Panc1 (cell line): ENCODE data around the gene AGAP1. TPM values are rescaled to one million over a fixed set of nuclear protein-coding genes. Genes with fewer than 3 reads are reported as not detected.

Experiments
- ATAC-seq: fragments of 200-7000 bp; cut with Tn5 transposase; 2 replicates; pipeline ENCODE4 v1.9.1; 2020; ENCODE audit warnings: mild to moderate bottlenecking, moderate library complexity
- BruUV-seq: library from RNA; stranded (reverse); fragments of 400-500 nt; replicated peaks from 2 replicates; lab custom pipeline; 2021; lab: Mats Ljungman, UMichigan
- CTCF ChIA-PET: fragments of 300-600 bp; sonication (Branson Sonifier 250); formaldehyde crosslinking; loops from one replicate; lab custom pipeline; 2022; ENCODE audit warnings: antibody characterized with exemption; lab: Charles Lee
- POLR2A ChIA-PET: fragments of 300-600 bp; sonication (Branson Sonifier 250); formaldehyde crosslinking; loops from one replicate; lab custom pipeline; 2022; ENCODE audit warnings: antibody characterized with exemption; lab: Charles Lee
- DNase-seq: peaks from one replicate; pipeline ENCODE4 v3.0.0-alpha.2; 2010; ENCODE audit warnings: low read depth, low spot score
- H3K27ac ChIP-seq: 2 replicates; pipeline ENCODE4 v1.5.1; 2011; ENCODE audit warnings: mild to moderate bottlenecking, low read length, inconsistent platforms
- H3K27me3 ChIP-seq: fragments of 200-500 bp; sonication (Bioruptor generic); 2 replicates; pipeline ENCODE4 v1.6.0; 2014; ENCODE audit warnings: low read length, inconsistent platforms; ENCODE audit not compliant: control insufficient read depth, insufficient read depth
- H3K36me3 ChIP-seq: fragments of 200-500 bp; sonication (Bioruptor generic); 2 replicates; pipeline ENCODE4 v1.5.1; 2014; ENCODE audit warnings: inconsistent platforms, mild to moderate bottlenecking, low read length, moderate library complexity; ENCODE audit not compliant: control insufficient read depth, insufficient read depth
- H3K4me1 ChIP-seq: 2 replicates; pipeline ENCODE4 v1.5.1; 2011; ENCODE audit warnings: inconsistent platforms, mild to moderate bottlenecking, low read length, moderate library complexity; ENCODE audit not compliant: control insufficient read depth, insufficient read depth
- H3K4me3 ChIP-seq, 2 experiments: 2 replicates each; pipeline ENCODE4 v1.5.1; 2011 to 2012; ENCODE audit warnings: low read depth in 2 of 2, low read length in 2 of 2, mild to moderate bottlenecking in 2 of 2, inconsistent platforms in 1 of 2, moderate library complexity in 1 of 2
- H3K9me3 ChIP-seq: fragments of 200-500 bp; sonication (Bioruptor generic); 2 replicates; pipeline ENCODE4 v1.5.1; 2014; ENCODE audit warnings: low read depth, mild to moderate bottlenecking, inconsistent platforms, low read length, moderate library complexity; ENCODE audit not compliant: control insufficient read depth, insufficient read depth
- CTCF ChIP-seq: fragments of 450-650 bp; IDR thresholded peaks from 2 replicates; pipeline ENCODE4 v1.5.1; 2017; ENCODE audit warnings: mild to moderate bottlenecking
- POLR2AphosphoS5 ChIP-seq: IDR thresholded peaks from 2 replicates; pipeline ENCODE4 v1.6.1; 2012; ENCODE audit warnings: mild to moderate bottlenecking, low read depth, low read length, moderate library complexity
- REST ChIP-seq, 2 experiments: IDR thresholded peaks; 2 replicates each; pipeline ENCODE4 v1.6.1; 2011 to 2012; ENCODE audit warnings: low read depth in 2 of 2, control low read depth in 1 of 2, low read length in 1 of 2, mild to moderate bottlenecking in 1 of 2, moderate library complexity in 1 of 2; ENCODE audit not compliant: insufficient read depth in 1 of 2
- SIN3A ChIP-seq: IDR thresholded peaks from 2 replicates; pipeline ENCODE4 v1.6.1; 2012; ENCODE audit warnings: low read depth, mild to moderate bottlenecking, low read length, moderate library complexity, borderline replicate concordance; ENCODE audit not compliant: insufficient read depth
- TCF7L2 ChIP-seq: IDR thresholded peaks from 2 replicates; pipeline ENCODE4 v1.6.1; 2011; ENCODE audit warnings: mild to moderate bottlenecking, low read depth, low read length, inconsistent platforms
- in situ Hi-C: cut with HindIII; loops from 2 replicates; pipeline ENCODE4 v1.10.0; 2016; ENCODE audit warnings: low sequenced_read_pairs, low pct_unique_long_range_greater_than_20kb
- intact Hi-C: fragments of 100-400 bp; cut with micrococcal nuclease; formaldehyde crosslinking; loops from one replicate; pipeline ENCODE4 v1.10.0; 2022; ENCODE audit not compliant: unreplicated experiment
- total RNA-seq: library from RNA; stranded (reverse); gene quantifications from one replicate; pipeline ENCODE4 v1.2.1, GENCODE V29; 2021; ENCODE audit not compliant: unreplicated experiment

The AGAP1 gene
- total RNA-seq, 1 experiment from 2014 or later, result 38.9 TPM

- in situ Hi-C loops (no loop called here), intact Hi-C loops (no loop called here)
- Histone ChIP-seq H3K4me3 (no peak overlapping the region), H3K36me3 (no peaks in the 10 kb centered on the region), H3K27me3 (no peaks in the 10 kb centered on the region), H3K9me3 (no peaks in the 10 kb centered on the region), H3K4me1 (no peaks in the 10 kb centered on the region), H3K27ac (no peak overlapping the region)
- TF ChIP-seq SIN3A, result no peak
- CTCF ChIA-PET, result no interaction called here
- DNase-seq, result no peak
- BruUV-seq, result no TSS peak
- POLR2A ChIA-PET, result no interaction called here
- no peak for ATAC-seq
Observed at GRCh38 chr2:236078297-236079255, 584.7 kb downstream of the AGAP1 start.

GRCh38 chr2:236080412-236080811 lies 586.6 kb downstream of the AGAP1 start:
- Histone ChIP-seq H3K9me3 (no peaks in the 10 kb centered on the region), H3K4me3 (no peak overlapping the region), H3K27ac (no peak overlapping the region), H3K36me3 (no peaks in the 10 kb centered on the region), H3K27me3 (no peaks in the 10 kb centered on the region), H3K4me1 (no peaks in the 10 kb centered on the region)
- TF ChIP-seq SIN3A (no peak), TCF7L2 (no peak), CTCF (no peak), POLR2AphosphoS5 (no peak), REST (IDR thresholded peaks at IDR 0.05; ENCODE audit: insufficient read depth in 1 of 2, low read depth in 2 of 2, low read length in 1 of 2) (no peak)
- in situ Hi-C loops, result no loop called here
- DNase-seq, result no peak
- intact Hi-C loops, result no loop called here
- no TSS peak for BruUV-seq
- ChIA-PET CTCF (no interaction called here), POLR2A (no interaction called here)
- ATAC-seq, result no peak

GRCh38 chr2:236081171-236081570 lies 587.3 kb downstream of the AGAP1 start:
- TF ChIP-seq TCF7L2 (no peak), CTCF (no peak), POLR2AphosphoS5 (no peak), SIN3A (no peak), REST (IDR thresholded peaks at IDR 0.05; ENCODE audit: insufficient read depth in 1 of 2, low read depth in 2 of 2, low read length in 1 of 2) (no peak)
- ChIA-PET POLR2A (no interaction called here), CTCF (no interaction called here)
- H3K27me3 ChIP-seq, result no peaks in the 10 kb centered on the region
- intact Hi-C loops (no loop called here), in situ Hi-C loops (no loop called here)
- no peak overlapping the region for H3K27ac ChIP-seq
- BruUV-seq, result no TSS peak
- DNase-seq (no peak), ATAC-seq (no peak)
- no peaks in the 10 kb centered on the region for H3K9me3 ChIP-seq
- no peak overlapping the region for H3K4me3 ChIP-seq
- H3K36me3 ChIP-seq, result no peaks in the 10 kb centered on the region
- H3K4me1 ChIP-seq, result no peaks in the 10 kb centered on the region
